ENCODE data around the gene DMKN. TPM values are rescaled to one million over a fixed set of nuclear protein-coding genes. Genes with fewer than 3 reads are reported as not detected.

DMKN gene
- total and polyA plus RNA-seq, 2 donors (not counting 3 experiments of a cell fraction or from before 2014, with no cell fraction given), result not detected

DNA sequence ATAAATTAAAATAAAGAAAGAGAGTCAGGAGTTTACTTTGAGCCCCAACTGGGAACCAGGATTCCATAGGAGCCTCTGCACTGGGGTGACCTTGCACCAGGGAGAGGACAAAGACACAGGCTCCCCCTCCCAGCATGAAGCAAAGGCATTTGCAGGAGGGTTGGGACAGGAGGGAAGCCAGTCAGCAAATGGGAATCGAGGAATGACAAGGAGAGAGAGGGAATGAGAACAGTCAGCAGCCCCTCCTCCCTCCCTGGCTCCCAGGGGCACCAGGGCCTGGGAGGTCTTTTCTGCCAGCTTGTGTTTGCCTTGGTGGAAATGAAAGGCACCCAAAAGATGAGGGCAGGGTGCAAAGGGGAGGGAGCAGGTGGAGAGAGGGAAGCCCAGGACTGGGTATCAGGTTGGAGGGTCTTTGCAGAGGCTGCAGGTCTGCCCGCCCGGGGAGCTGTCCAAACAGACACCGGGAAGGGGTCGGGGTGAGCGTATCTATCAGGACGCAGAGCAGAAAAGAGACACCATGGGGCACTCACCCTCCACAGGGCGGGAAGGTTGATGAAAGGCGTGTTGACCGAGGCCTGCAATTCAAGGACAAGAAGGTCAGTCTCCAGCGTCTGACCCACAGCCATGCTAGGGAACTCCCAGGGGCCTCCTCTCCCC is 10.9 kb upstream of the DMKN start:
- dilution Hi-C loops (cut with MboI; ENCODE audit: extremely low pct_ligation_motif_present, low sequenced_read_pairs), result no loop called here
- Histone ChIP-seq H4K20me1 (replicated peaks; ENCODE audit: control insufficient read depth, extremely low read depth, insufficient read depth, low read length) (no peaks in the 10 kb centered on the region), H3K27ac (ENCODE audit: insufficient read depth, low read depth, low read length) (no peak overlapping the region), H3K36me3 (ENCODE audit: control insufficient read depth in 2 of 2, extremely low read depth in 1 of 2, insufficient read depth in 2 of 2, low read length in 2 of 2) (no peaks in the 10 kb centered on the region), H3K4me1 (ENCODE audit: control insufficient read depth, extremely low read depth, insufficient read depth, low read length) (no peaks in the 10 kb centered on the region), H2AFZ (ENCODE audit: low read depth, low read length) (no peak overlapping the region), H3K79me2 (ENCODE audit: control insufficient read depth, insufficient read depth, low read length) (no peaks in the 10 kb centered on the region), H3K9ac (replicated peaks; ENCODE audit: extremely low read depth, insufficient read depth, low read length) (no peak overlapping the region), H3K4me2 (ENCODE audit: insufficient read depth, low read length) (no peak overlapping the region), H3K9me1 (replicated peaks; ENCODE audit: control insufficient read depth, extremely low read depth, insufficient read depth, low read length) (no peaks in the 10 kb centered on the region), H3K27me3 (ENCODE audit: control insufficient read depth in 2 of 2, insufficient read depth in 2 of 2, low read length in 2 of 2) (peaks cover 4 to 9% of the 10 kb centered on the region in 2 experiments), H3K4me3 (replicated peaks in 1 of 3; ENCODE audit: insufficient read depth in 1 of 3, low read depth in 1 of 3, low read length in 3 of 3) (no peak overlapping the region), H3K9me3 (replicated peaks; ENCODE audit: control insufficient read depth, insufficient read depth, low read length) (no peaks in the 10 kb centered on the region)
- FAIRE-seq (no peak), DNase-seq (ENCODE audit: low read depth, low spot score) (no peak)
- POLR2A ChIA-PET, result no interaction called here
- no TSS peak for BruUV-seq (replicated peaks)
- CTCF ChIA-PET, result no interaction called here
- TF ChIP-seq, protein P1, sequence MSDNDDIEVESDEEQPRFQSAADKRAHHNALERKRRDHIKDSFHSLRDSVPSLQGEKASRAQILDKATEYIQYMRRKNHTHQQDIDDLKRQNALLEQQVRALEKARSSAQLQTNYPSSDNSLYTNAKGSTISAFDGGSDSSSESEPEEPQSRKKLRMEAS (IDR thresholded peaks at IDR 0.05; ENCODE audit: insufficient read depth, insufficient read length), result no peak
- TF ChIP-seq POLR2AphosphoS5 (IDR thresholded peaks at IDR 0.05; ENCODE audit: insufficient read depth, low read depth, low read length) (no peak), POLR2A (IDR thresholded peaks at IDR 0.05; ENCODE audit: low read depth, low read length) (no peak), FOS (IDR thresholded peaks at IDR 0.05; ENCODE audit: borderline replicate concordance, insufficient read depth, low read length) (no peak), EZH2 (IDR thresholded peaks at IDR 0.05; ENCODE audit: borderline replicate concordance, low read depth, low read length, severe bottlenecking) (no peak)
- TF ChIP-seq, protein P2, sequence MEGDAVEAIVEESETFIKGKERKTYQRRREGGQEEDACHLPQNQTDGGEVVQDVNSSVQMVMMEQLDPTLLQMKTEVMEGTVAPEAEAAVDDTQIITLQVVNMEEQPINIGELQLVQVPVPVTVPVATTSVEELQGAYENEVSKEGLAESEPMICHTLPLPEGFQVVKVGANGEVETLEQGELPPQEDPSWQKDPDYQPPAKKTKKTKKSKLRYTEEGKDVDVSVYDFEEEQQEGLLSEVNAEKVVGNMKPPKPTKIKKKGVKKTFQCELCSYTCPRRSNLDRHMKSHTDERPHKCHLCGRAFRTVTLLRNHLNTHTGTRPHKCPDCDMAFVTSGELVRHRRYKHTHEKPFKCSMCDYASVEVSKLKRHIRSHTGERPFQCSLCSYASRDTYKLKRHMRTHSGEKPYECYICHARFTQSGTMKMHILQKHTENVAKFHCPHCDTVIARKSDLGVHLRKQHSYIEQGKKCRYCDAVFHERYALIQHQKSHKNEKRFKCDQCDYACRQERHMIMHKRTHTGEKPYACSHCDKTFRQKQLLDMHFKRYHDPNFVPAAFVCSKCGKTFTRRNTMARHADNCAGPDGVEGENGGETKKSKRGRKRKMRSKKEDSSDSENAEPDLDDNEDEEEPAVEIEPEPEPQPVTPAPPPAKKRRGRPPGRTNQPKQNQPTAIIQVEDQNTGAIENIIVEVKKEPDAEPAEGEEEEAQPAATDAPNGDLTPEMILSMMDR (IDR thresholded peaks at IDR 0.05; ENCODE audit: extremely low read depth in 1 of 2, insufficient read depth in 1 of 2, low read depth in 1 of 2, low read length in 2 of 2), result no peak
- intact Hi-C loops (cut with micrococcal nuclease), result no loop called here

Measured in endothelial cell of umbilical vein (primary cell).